Lower lobe of right lung (tissue), 2 donors: ENCODE results near the gene ATF3. TPM values are rescaled to one million over a fixed set of nuclear protein-coding genes. Genes with fewer than 3 reads are reported as not detected.

ENCODE experiments used
- ATAC-seq, 2 donors: fragments of 200-7000 bp; cut with Tn5 transposase; one replicate each; pipeline ENCODE4 v1.9.1; 2020 to 2022; ENCODE audit warnings: mild to moderate bottlenecking in 2 of 2, moderate library complexity in 2 of 2
- DNase-seq: peaks from one replicate; pipeline ENCODE4 v3.0.0-alpha.2; 2020
- H3K27ac ChIP-seq: fragments of 200-600 bp; one replicate; pipeline ENCODE4 v1.8.0; 2022
- H3K27me3 ChIP-seq: fragments of 200-600 bp; one replicate; pipeline ENCODE4 v1.8.0; 2022; ENCODE audit warnings: low read depth
- H3K36me3 ChIP-seq: fragments of 200-600 bp; one replicate; pipeline ENCODE4 v1.8.0; 2022; ENCODE audit warnings: mild to moderate bottlenecking
- H3K4me1 ChIP-seq: fragments of 200-600 bp; one replicate; pipeline ENCODE4 v1.8.0; 2022
- H3K4me3 ChIP-seq: fragments of 200-600 bp; one replicate; pipeline ENCODE4 v1.8.0; 2022; ENCODE audit warnings: mild to moderate bottlenecking
- H3K9me3 ChIP-seq: fragments of 200-600 bp; one replicate; pipeline ENCODE4 v1.8.0; 2022
- intact Hi-C: fragments of 100-400 bp; cut with DNase I; formaldehyde crosslinking; loops from one replicate; pipeline ENCODE4 v1.11.0; 2022
- total RNA-seq: library from RNA; stranded (reverse); fragmentation: NEBNext Ultra II Directional; extraction: Animal tissue kit (Norgen Biotek cat#: 25700); gene quantifications from one replicate; pipeline ENCODE4 v1.2.1, GENCODE V29; 2021
- TF ChIP-seq, protein P1 (sequence below): fragments of 200-600 bp; IDR thresholded peaks from one replicate; pipeline ENCODE4 v1.8.0; 2022; ENCODE audit warnings: antibody characterized with exemption, mild to moderate bottlenecking
- donor health status: DM: no; HTN: yes; CAD: no; lungs with severe emphysema.

The ATF3 gene
- total RNA-seq, 1 donor from 2014 or later = 25.8 TPM

DNA sequence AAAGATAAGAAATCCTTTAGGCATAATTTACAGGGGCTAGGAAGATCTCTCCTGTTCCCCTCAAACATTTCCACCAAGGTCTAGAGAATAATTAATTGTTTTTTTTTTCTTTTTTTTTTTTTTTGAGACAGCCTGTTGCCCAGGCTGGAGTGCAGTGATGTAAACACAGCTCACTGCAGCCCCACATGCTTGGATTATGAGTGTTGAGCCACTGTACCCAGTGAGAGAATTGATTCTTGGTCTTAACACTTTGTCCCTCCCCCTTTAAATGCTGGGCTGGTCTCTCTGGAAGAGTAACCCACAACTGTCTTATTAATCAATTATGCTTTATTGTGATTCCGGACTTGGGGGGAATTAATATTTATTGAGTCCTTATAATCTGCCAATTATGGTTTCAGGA, 33.4 kb downstream of the ATF3 start:
- Histone ChIP-seq H3K27me3 (no peaks in the 10 kb centered on the region), H3K4me1 (peaks cover 5% of the 10 kb centered on the region), H3K27ac (no peak overlapping the region), H3K36me3 (no peaks in the 10 kb centered on the region), H3K4me3 (no peak overlapping the region), H3K9me3 (peaks cover 7% of the 10 kb centered on the region)
- intact Hi-C loops = no loop called here
- DNase-seq (no peak), ATAC-seq (no peak)
- TF ChIP-seq, protein P1, sequence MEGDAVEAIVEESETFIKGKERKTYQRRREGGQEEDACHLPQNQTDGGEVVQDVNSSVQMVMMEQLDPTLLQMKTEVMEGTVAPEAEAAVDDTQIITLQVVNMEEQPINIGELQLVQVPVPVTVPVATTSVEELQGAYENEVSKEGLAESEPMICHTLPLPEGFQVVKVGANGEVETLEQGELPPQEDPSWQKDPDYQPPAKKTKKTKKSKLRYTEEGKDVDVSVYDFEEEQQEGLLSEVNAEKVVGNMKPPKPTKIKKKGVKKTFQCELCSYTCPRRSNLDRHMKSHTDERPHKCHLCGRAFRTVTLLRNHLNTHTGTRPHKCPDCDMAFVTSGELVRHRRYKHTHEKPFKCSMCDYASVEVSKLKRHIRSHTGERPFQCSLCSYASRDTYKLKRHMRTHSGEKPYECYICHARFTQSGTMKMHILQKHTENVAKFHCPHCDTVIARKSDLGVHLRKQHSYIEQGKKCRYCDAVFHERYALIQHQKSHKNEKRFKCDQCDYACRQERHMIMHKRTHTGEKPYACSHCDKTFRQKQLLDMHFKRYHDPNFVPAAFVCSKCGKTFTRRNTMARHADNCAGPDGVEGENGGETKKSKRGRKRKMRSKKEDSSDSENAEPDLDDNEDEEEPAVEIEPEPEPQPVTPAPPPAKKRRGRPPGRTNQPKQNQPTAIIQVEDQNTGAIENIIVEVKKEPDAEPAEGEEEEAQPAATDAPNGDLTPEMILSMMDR = no peak

DNA sequence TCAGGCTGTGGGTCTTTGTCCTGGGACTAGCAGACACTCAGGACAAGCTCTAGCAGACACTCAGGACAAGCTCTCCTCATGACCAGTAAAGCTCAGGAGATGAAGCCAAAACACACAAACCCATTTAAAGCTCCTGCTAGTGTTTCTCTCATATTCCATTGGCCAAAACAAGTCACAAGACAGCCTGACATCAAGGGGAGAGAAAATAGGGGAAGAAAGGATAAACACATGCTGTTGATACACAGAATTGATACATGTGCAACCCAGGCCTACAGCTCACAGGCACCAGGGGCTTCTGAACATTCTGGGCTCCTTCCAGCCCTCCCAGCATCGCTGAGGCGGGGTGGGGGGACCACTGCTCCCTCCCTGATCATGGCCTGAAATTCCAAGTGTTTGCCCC, 35.3 kb downstream of the ATF3 start:
- no peak for DNase-seq
- intact Hi-C loops = no loop called here

DNA sequence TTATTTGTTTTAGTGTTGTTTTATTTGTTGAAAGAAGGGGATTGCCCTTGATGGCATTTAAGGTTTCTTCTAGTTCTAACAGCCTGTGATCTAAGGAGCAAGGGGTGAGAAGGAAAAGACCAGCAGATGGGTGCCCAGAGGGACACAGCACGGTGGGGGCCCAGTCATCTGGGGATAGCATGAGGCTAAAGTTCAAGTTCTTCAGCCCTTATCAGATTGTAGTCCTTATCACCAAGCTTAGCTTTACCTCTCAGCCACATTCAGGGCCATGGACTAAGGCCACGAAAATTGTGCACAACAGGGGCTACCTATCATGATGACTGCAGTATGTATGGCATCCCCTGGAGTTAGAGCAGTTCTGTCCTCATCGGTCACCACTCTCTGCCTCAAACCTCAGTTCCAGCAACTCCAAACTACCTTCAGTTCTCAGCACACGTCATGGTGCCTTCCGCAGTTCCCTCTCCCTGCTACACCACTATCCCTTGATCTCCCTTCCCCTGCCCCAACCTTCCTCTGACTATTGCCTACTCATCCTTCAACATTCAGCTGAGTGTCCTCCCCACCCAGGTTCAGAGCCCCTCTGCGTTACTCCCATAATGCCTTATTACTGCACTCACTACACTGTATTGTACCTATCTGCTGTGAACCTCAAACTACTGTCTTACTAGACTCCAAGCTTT, 36.4 kb downstream of the ATF3 start:
- no peaks in the 10 kb centered on the region for H3K27me3 ChIP-seq
- DNase-seq (no peak), ATAC-seq (no peak)

More for the DNA sequence above, 35.3 kb downstream of the ATF3 start:
- H3K9me3 ChIP-seq = peaks cover 7% of the 10 kb centered on the region
- H3K36me3 ChIP-seq = no peaks in the 10 kb centered on the region
- H3K4me3 ChIP-seq = no peak overlapping the region
- no peak for ATAC-seq
- H3K27me3 ChIP-seq = no peaks in the 10 kb centered on the region
- no peaks in the 10 kb centered on the region for H3K4me1 ChIP-seq
- no peak overlapping the region for H3K27ac ChIP-seq
- TF ChIP-seq, protein P1 = no peak

DNA sequence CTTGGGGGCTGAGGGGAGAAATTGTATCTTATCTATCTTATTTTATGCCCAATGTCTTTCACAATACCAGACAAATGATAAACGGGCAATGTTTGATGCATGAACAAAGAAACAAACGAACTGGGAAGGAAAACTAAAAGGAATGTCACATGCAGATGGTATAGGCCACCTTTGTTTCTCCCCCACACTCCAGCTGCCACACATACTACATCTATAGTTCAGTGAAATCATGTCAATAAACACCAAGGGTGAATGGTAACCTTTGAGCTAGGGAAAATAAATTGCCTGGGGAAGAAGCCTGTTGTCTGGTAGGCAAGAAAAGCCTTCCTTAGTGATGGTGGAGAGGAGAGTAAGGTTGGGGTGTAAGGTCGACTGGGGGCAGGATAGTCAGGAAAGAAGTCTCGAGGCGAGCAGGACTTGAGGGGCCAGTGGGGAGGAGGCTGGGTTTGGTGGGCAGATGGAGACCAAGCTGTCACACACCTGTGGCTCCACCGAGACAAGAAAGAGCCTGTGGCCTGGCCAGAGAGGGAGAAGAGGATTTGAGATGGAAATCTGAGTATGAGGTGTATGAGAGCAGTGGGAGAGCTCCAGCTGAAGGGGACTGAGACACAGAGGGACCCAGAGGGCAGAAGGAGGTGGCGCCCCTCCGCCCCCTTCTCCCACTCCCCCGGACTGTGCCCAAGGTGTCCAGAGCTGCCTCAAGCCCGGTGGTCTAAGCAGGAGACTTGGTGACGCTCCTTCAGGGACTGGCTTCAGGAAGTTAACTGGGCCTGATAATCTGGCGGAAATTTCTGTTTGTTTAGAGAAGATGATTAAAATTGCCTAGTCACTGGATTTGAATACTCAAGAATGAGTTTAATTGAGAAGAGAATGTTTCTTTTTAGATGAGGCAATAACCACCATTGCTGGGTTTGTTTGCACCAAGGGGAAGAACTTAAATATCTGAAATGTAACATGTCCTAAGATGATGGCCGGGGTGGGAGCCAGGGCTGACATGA, 37.3 kb downstream of the ATF3 start:
- no peak for DNase-seq
- intact Hi-C loops = no loop called here
- H3K4me1 ChIP-seq = no peaks in the 10 kb centered on the region
- no peak for ATAC-seq
- TF ChIP-seq, protein P1 = no peak
- no peaks in the 10 kb centered on the region for H3K9me3 ChIP-seq
- H3K27ac ChIP-seq = no peak overlapping the region
- H3K4me3 ChIP-seq = no peak overlapping the region
- no peaks in the 10 kb centered on the region for H3K27me3 ChIP-seq
- H3K36me3 ChIP-seq = no peaks in the 10 kb centered on the region

More for the DNA sequence above, 36.4 kb downstream of the ATF3 start:
- Histone ChIP-seq H3K36me3 (no peaks in the 10 kb centered on the region), H3K4me1 (no peaks in the 10 kb centered on the region), H3K4me3 (no peak overlapping the region), H3K9me3 (peaks cover 7% of the 10 kb centered on the region), H3K27ac (no peak overlapping the region)
- TF ChIP-seq, protein P1 = no peak
- intact Hi-C loops = no loop called here

DNA sequence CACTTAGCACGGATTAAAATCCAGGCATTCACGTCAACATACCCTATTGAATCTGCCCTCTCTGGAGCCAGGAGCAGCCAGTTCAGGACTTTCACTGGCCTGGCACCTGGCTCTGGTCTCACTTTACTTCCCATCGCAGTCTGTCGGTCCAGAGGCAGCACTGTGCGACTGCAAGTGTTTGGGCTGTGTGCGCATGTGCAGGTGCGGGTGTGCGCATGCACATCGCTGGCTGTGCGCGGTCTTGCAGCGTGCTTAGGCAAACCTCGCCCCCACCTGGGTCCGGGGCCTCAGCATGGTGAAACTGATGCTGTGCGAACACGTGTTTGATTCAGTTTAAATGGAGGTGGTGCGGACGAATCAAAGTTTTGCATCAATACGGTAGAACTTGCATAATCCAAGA, 38.0 kb downstream of the ATF3 start:
- H3K27me3 ChIP-seq = no peaks in the 10 kb centered on the region
- no peak overlapping the region for H3K4me3 ChIP-seq
- intact Hi-C loops = no loop called here
- no peak overlapping the region for H3K27ac ChIP-seq
- no peaks in the 10 kb centered on the region for H3K9me3 ChIP-seq
- DNase-seq (no peak), ATAC-seq (no peak)
- TF ChIP-seq, protein P1 = no peak
- H3K36me3 ChIP-seq = no peaks in the 10 kb centered on the region
- H3K4me1 ChIP-seq = no peaks in the 10 kb centered on the region
